Caco-2 (cell line): Measurements from ENCODE around the gene HSPA12A. TPM values are rescaled to one million over a fixed set of nuclear protein-coding genes. Genes with fewer than 3 reads are reported as not detected.

Source experiments
- BruUV-seq: library from RNA; stranded (reverse); fragments of 400-500 nt; replicated peaks from 2 replicates; lab custom pipeline; 2021; lab: Mats Ljungman, UMichigan
- CTCF ChIA-PET: fragments of 300-600 bp; sonication (Branson Sonifier 250); formaldehyde crosslinking; loops from one replicate; lab custom pipeline; 2022; ENCODE audit warnings: antibody characterized with exemption; lab: Charles Lee
- POLR2A ChIA-PET: fragments of 300-600 bp; sonication (Branson Sonifier 250); formaldehyde crosslinking; loops from one replicate; lab custom pipeline; 2022; ENCODE audit warnings: antibody characterized with exemption; lab: Charles Lee
- DNase-seq, 2 experiments: peaks; one replicate each; pipeline versions ENCODE4 v3.0.0 to v3.0.0-alpha.2; 2020 to 2022
- H3K27me3 ChIP-seq: replicated peaks from 2 replicates; pipeline ENCODE4 v1.6.0; 2011; ENCODE audit warnings: low read length; ENCODE audit not compliant: control insufficient read depth, insufficient read depth
- H3K36me3 ChIP-seq: 2 replicates; pipeline ENCODE4 v1.5.1; 2011; ENCODE audit warnings: low read length; ENCODE audit not compliant: control insufficient read depth, insufficient read depth
- H3K4me1 ChIP-seq: fragments of 250-450 bp; sonication (Bioruptor Pico); 2 replicates; pipeline ENCODE4 v1.5.1; 2020; ENCODE audit warnings: mild to moderate bottlenecking
- H3K4me3 ChIP-seq: 2 replicates; pipeline ENCODE4 v1.5.1; 2011; ENCODE audit warnings: low read depth, mild to moderate bottlenecking, control low read depth, low read length
- H3K9me3 ChIP-seq: fragments of 250-450 bp; sonication (Bioruptor Pico); 2 replicates; pipeline ENCODE4 v1.5.1; 2020; ENCODE audit warnings: mild to moderate bottlenecking, moderate library complexity
- H3K27ac Mint-ChIP-seq: one replicate; pipeline ENCODE4 v1.8.0; 2022; ENCODE audit warnings: mixed read lengths; ENCODE audit not compliant: unreplicated experiment
- H3K27me3 Mint-ChIP-seq: one replicate; pipeline ENCODE4 v1.8.0; 2022; ENCODE audit warnings: mixed read lengths; ENCODE audit not compliant: insufficient read depth, unreplicated experiment
- H3K36me3 Mint-ChIP-seq: one replicate; pipeline ENCODE4 v1.8.0; 2022; ENCODE audit warnings: mild to moderate bottlenecking, mixed read lengths; ENCODE audit not compliant: insufficient read depth, unreplicated experiment
- H3K4me1 Mint-ChIP-seq: one replicate; pipeline ENCODE4 v1.8.0; 2022; ENCODE audit warnings: low read depth, mixed read lengths; ENCODE audit not compliant: unreplicated experiment
- H3K4me3 Mint-ChIP-seq: one replicate; pipeline ENCODE4 v1.8.0; 2022; ENCODE audit warnings: mild to moderate bottlenecking, moderate library complexity, mixed read lengths; ENCODE audit not compliant: unreplicated experiment
- H3K9me3 Mint-ChIP-seq: one replicate; pipeline ENCODE4 v1.8.0; 2022; ENCODE audit warnings: mixed read lengths; ENCODE audit not compliant: unreplicated experiment
- intact Hi-C: fragments of 100-400 bp; cut with micrococcal nuclease; formaldehyde crosslinking; loops from one replicate; pipeline ENCODE4 v1.10.0; 2022; ENCODE audit not compliant: unreplicated experiment
- total RNA-seq: library from RNA; stranded (reverse); gene quantifications from 2 replicates; pipeline ENCODE4 v1.2.3, GENCODE V29; 2022
- TF ChIP-seq, protein P1 (sequence below), 2 experiments: fragments of 200-600 bp in 1 of 2; IDR thresholded peaks; 1 replicate in 1 of 2; 2 replicates in 1 of 2; pipeline versions ENCODE4 v1.5.1 to v1.8.0; 2011 to 2022; ENCODE audit warnings: antibody characterized with exemption in 1 of 2, control low read depth in 1 of 2, inconsistent platforms in 1 of 2, low read depth in 1 of 2, low read length in 1 of 2, mild to moderate bottlenecking in 1 of 2, moderate library complexity in 1 of 2; ENCODE audit not compliant: insufficient read depth in 1 of 2, severe bottlenecking in 1 of 2, unreplicated experiment in 1 of 2

HSPA12A gene
- total RNA-seq, 1 experiment from 2014 or later, result 27.0 TPM

DNA sequence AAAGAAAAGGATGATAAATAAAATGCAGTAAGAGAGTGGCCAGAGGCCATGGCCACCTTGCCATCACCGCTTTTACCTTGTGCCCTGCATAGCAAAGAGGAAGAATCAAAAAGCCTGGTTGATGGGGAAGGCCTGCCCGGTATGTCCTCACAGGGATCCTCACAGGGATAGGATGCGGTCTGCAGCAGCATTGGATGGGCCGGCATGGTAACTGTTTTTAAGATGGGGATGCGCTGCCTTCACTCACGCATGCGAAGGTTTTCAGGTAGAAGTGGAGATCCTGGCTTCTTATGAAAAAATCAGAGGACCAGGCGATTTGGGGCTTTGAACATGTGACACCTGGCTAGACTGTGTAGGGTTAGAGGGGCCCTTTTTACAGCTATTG, 109.2 kb downstream of the HSPA12A start:
- no peak for DNase-seq
- H3K27me3 ChIP-seq, result no peaks in the 10 kb centered on the region
- POLR2A ChIA-PET, result no interaction called here
- no TSS peak for BruUV-seq
- Mint-ChIP-seq H3K9me3 (no peaks in the 10 kb centered on the region), H3K27me3 (peaks cover 3% of the 10 kb centered on the region), H3K4me3 (no peak overlapping the region), H3K4me1 (no peaks in the 10 kb centered on the region), H3K27ac (no peak overlapping the region), H3K36me3 (no peaks in the 10 kb centered on the region)
- no peaks in the 10 kb centered on the region for H3K9me3 ChIP-seq
- TF ChIP-seq, protein P1, sequence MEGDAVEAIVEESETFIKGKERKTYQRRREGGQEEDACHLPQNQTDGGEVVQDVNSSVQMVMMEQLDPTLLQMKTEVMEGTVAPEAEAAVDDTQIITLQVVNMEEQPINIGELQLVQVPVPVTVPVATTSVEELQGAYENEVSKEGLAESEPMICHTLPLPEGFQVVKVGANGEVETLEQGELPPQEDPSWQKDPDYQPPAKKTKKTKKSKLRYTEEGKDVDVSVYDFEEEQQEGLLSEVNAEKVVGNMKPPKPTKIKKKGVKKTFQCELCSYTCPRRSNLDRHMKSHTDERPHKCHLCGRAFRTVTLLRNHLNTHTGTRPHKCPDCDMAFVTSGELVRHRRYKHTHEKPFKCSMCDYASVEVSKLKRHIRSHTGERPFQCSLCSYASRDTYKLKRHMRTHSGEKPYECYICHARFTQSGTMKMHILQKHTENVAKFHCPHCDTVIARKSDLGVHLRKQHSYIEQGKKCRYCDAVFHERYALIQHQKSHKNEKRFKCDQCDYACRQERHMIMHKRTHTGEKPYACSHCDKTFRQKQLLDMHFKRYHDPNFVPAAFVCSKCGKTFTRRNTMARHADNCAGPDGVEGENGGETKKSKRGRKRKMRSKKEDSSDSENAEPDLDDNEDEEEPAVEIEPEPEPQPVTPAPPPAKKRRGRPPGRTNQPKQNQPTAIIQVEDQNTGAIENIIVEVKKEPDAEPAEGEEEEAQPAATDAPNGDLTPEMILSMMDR (IDR thresholded peaks at IDR 0.05; ENCODE audit: insufficient read depth in 1 of 2, low read depth in 1 of 2, low read length in 1 of 2, severe bottlenecking in 1 of 2, unreplicated experiment in 1 of 2), result no peak
- intact Hi-C loops, result no loop called here
- no peaks in the 10 kb centered on the region for H3K36me3 ChIP-seq
- H3K4me1 ChIP-seq, result no peaks in the 10 kb centered on the region
- no peak overlapping the region for H3K4me3 ChIP-seq
- CTCF ChIA-PET, result no interaction called here

DNA sequence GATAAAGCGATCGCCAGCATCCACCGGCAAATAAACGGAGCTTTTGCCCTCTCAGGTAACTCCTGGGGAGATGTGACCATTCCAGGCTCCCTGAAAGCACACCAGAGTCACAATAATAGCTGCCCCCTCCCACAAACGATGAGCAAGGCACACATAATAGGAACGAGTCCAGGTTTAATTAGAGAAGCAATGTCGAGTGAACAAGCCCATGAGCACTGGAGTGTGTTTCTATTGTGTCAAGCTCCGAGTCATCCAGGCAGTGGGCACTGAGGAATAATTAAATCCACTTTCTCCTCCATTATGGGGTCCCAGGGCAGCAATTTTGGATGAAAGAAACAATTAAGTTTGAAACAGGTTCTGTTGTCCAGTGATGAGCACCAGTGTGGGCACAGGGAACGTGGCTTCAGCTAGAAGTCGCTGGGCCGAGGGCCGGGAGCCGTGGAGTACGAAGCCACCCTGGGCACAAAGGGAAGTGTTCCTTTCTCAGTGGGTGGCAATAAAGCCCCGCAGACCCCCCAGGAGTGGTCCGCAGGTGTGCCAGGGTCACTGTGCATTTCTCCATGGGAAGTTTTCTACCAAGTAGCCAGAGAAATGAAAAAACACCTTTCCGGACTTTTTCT, 109.7 kb downstream of the HSPA12A start:
- no peaks in the 10 kb centered on the region for H3K9me3 ChIP-seq
- ChIA-PET CTCF (no interaction called here), POLR2A (no interaction called here)
- no peak overlapping the region for H3K4me3 ChIP-seq
- no peaks in the 10 kb centered on the region for H3K4me1 ChIP-seq
- Mint-ChIP-seq H3K4me1 (no peaks in the 10 kb centered on the region), H3K27ac (no peak overlapping the region), H3K9me3 (no peaks in the 10 kb centered on the region), H3K4me3 (no peak overlapping the region), H3K27me3 (peaks cover 3% of the 10 kb centered on the region), H3K36me3 (no peaks in the 10 kb centered on the region)
- no peaks in the 10 kb centered on the region for H3K27me3 ChIP-seq
- TF ChIP-seq, protein P1 (IDR thresholded peaks at IDR 0.05; ENCODE audit: insufficient read depth in 1 of 2, low read depth in 1 of 2, low read length in 1 of 2, severe bottlenecking in 1 of 2, unreplicated experiment in 1 of 2), result no peak
- intact Hi-C loops, result no loop called here
- H3K36me3 ChIP-seq, result no peaks in the 10 kb centered on the region
- BruUV-seq, result no TSS peak
- no peak for DNase-seq

DNA sequence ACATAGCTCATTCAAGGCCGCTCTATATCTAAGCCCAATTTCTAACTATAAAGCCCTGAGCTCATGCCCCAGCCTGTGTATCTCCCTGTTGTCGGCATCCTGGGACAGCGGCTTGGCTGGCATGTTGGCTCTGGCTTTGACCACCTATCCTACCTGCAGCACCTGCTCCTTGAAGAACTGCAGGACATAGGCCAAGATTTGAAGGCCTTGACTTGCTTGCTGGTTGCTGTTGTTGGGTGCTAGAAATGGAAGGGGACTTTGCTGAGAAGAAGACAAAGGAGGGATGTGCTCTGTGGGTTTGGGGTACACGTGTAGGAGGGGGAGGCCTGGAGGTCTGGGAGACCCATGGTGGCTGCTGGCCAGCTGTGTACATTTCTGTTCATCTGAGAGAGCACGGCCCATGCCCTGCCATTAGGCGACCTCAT, 110.5 kb downstream of the HSPA12A start:
- no peak for DNase-seq
- no peaks in the 10 kb centered on the region for H3K36me3 ChIP-seq
- no TSS peak for BruUV-seq
- peaks cover 3% of the 10 kb centered on the region for H3K27me3 Mint-ChIP-seq
- intact Hi-C loops, result no loop called here
- H3K4me1 ChIP-seq, result no peaks in the 10 kb centered on the region
- POLR2A ChIA-PET, result no interaction called here
- no peaks in the 10 kb centered on the region for H3K27me3 ChIP-seq
- H3K36me3 Mint-ChIP-seq, result no peaks in the 10 kb centered on the region
- CTCF ChIA-PET, result no interaction called here
- H3K9me3 Mint-ChIP-seq, result no peaks in the 10 kb centered on the region
- H3K27ac Mint-ChIP-seq, result no peak overlapping the region
- H3K4me1 Mint-ChIP-seq, result no peaks in the 10 kb centered on the region
- TF ChIP-seq, protein P1 (IDR thresholded peaks at IDR 0.05; ENCODE audit: insufficient read depth in 1 of 2, low read depth in 1 of 2, low read length in 1 of 2, severe bottlenecking in 1 of 2, unreplicated experiment in 1 of 2), result no peak
- H3K9me3 ChIP-seq, result no peaks in the 10 kb centered on the region
- H3K4me3 ChIP-seq, result no peak overlapping the region
- no peak overlapping the region for H3K4me3 Mint-ChIP-seq
